GM12878 (cell line): ENCODE data around the gene ANGPTL2. TPM values are rescaled to one million over a fixed set of nuclear protein-coding genes. Genes with fewer than 3 reads are reported as not detected.

Experiments
- RUNX3 ChIP-seq: IDR thresholded peaks from 2 replicates; pipeline ENCODE4 v1.6.1; 2012; ENCODE audit warnings: low read length, inconsistent platforms
- SPI1 ChIP-seq: IDR thresholded peaks from 2 replicates; pipeline ENCODE4 v1.6.1; 2011; ENCODE audit warnings: low read depth, mild to moderate bottlenecking, low read length, moderate library complexity, borderline replicate concordance; ENCODE audit not compliant: insufficient read depth
- SREBF2 ChIP-seq: IDR thresholded peaks from 2 replicates; pipeline ENCODE4 v1.6.1; 2012; ENCODE audit warnings: mild to moderate bottlenecking, low read length
- polyA plus RNA-seq, 11 experiments: library from polyadenylated mRNA; depleted of rRNA in 4 of 11; unstranded in 6 of 11; stranded (reverse) in 5 of 11; fragments of >200 nt; fragmentation: Nextera tagmentation in 4 of 11; fragmentation: Illumina TruSeq in 1 of 11; extraction: Ambion mirVana in 4 of 11; extraction: Trizol in 1 of 11; gene quantifications; 1 replicate in 1 of 11; 2 replicates in 10 of 11; pipeline versions ENCODE4 v1.2.1 to v1.2.3, GENCODE V29; 2011 to 2016; ENCODE audit warnings: inconsistent platforms in 2 of 11, missing spikeins in 2 of 11, low read depth in 1 of 11
- total RNA-seq, 4 experiments: library from RNA; depleted of rRNA in 3 of 4; stranded (reverse); fragments of >200 nt in 3 of 4; fragmentation: Illumina TruSeq in 1 of 4; extraction: Trizol in 1 of 4; gene quantifications; 2 replicates each; pipeline versions ENCODE4 v1.2.1 to v1.2.3, GENCODE V29; 2013 to 2021
- TF ChIP-seq, protein P1 (sequence below): fragments of 450-650 bp; formaldehyde crosslinking; IDR thresholded peaks from 2 replicates; pipeline ENCODE4 v1.5.0; 2022; ENCODE audit warnings: mild to moderate bottlenecking, missing genetic modification characterization
- TF ChIP-seq, protein P2 (sequence below), 3 experiments: IDR thresholded peaks in 2 of 3; conservative IDR thresholded peaks in 1 of 3; 2 replicates each; pipeline ENCODE4 v1.5.1; 2011; ENCODE audit warnings: low read depth in 3 of 3, low read length in 3 of 3, mild to moderate bottlenecking in 3 of 3, control low read depth in 2 of 3, moderate library complexity in 2 of 3, inconsistent platforms in 1 of 3, mixed read lengths in 1 of 3; ENCODE audit not compliant: control insufficient read depth in 2 of 3, insufficient read depth in 1 of 3; ENCODE audit errors: extremely low read depth in 1 of 3
- TF ChIP-seq, protein P3 (sequence below): IDR thresholded peaks from 2 replicates; pipeline ENCODE4 v1.6.1; 2011; ENCODE audit warnings: borderline replicate concordance, low read depth, mild to moderate bottlenecking, moderate library complexity, low read length; ENCODE audit not compliant: insufficient read depth, poor library complexity, severe bottlenecking

ANGPTL2 gene
- total and polyA plus RNA-seq, 10 of the 15 experiments (the other 5 are each of a cell fraction or from before 2014, with no cell fraction given), result 0.13 to 2.6 (median 0.82) TPM; not detected in 1

DNA sequence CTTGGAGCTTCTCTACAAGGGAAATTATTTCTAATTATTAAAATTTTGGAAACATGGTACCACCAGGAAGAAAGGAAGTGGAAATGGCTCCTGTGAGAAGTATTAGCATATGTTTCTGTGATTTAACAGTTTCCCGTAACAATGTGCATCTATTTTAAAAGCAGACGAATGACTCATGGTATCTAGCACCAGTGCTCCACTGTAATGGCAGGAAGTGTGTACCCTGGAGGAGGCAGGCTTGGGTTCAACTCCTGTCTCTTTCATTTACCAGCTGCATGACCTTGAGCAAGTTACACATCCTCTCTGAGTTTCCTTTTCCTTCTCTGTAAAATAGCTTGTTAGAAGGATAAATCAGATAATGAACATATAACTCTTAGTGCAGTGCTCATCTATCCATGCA is 41.0 kb upstream of the ANGPTL2 start (continued):
- TF ChIP-seq, protein P1, sequence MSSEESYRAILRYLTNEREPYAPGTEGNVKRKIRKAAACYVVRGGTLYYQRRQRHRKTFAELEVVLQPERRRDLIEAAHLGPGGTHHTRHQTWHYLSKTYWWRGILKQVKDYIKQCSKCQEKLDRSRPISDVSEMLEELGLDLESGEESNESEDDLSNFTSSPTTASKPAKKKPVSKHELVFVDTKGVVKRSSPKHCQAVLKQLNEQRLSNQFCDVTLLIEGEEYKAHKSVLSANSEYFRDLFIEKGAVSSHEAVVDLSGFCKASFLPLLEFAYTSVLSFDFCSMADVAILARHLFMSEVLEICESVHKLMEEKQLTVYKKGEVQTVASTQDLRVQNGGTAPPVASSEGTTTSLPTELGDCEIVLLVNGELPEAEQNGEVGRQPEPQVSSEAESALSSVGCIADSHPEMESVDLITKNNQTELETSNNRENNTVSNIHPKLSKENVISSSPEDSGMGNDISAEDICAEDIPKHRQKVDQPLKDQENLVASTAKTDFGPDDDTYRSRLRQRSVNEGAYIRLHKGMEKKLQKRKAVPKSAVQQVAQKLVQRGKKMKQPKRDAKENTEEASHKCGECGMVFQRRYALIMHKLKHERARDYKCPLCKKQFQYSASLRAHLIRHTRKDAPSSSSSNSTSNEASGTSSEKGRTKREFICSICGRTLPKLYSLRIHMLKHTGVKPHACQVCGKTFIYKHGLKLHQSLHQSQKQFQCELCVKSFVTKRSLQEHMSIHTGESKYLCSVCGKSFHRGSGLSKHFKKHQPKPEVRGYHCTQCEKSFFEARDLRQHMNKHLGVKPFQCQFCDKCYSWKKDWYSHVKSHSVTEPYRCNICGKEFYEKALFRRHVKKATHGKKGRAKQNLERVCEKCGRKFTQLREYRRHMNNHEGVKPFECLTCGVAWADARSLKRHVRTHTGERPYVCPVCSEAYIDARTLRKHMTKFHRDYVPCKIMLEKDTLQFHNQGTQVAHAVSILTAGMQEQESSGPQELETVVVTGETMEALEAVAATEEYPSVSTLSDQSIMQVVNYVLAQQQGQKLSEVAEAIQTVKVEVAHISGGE, result no peak
- TF ChIP-seq RUNX3 (peak; percentile 3; the same call in 1 of the 2 replicates), SREBF2 (no peak), SPI1 (peak; percentile 34; the same call in 1 of the 2 replicates)
- TF ChIP-seq, protein P2, sequence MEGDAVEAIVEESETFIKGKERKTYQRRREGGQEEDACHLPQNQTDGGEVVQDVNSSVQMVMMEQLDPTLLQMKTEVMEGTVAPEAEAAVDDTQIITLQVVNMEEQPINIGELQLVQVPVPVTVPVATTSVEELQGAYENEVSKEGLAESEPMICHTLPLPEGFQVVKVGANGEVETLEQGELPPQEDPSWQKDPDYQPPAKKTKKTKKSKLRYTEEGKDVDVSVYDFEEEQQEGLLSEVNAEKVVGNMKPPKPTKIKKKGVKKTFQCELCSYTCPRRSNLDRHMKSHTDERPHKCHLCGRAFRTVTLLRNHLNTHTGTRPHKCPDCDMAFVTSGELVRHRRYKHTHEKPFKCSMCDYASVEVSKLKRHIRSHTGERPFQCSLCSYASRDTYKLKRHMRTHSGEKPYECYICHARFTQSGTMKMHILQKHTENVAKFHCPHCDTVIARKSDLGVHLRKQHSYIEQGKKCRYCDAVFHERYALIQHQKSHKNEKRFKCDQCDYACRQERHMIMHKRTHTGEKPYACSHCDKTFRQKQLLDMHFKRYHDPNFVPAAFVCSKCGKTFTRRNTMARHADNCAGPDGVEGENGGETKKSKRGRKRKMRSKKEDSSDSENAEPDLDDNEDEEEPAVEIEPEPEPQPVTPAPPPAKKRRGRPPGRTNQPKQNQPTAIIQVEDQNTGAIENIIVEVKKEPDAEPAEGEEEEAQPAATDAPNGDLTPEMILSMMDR (IDR thresholded peaks at IDR 0.05 in 2 of 3, conservative IDR thresholded peaks at IDR 0.05 in 1 of 3; ENCODE audit: control insufficient read depth in 2 of 3, extremely low read depth in 1 of 3, insufficient read depth in 1 of 3, low read depth in 3 of 3, low read length in 3 of 3), result no peak
- TF ChIP-seq, protein P3, sequence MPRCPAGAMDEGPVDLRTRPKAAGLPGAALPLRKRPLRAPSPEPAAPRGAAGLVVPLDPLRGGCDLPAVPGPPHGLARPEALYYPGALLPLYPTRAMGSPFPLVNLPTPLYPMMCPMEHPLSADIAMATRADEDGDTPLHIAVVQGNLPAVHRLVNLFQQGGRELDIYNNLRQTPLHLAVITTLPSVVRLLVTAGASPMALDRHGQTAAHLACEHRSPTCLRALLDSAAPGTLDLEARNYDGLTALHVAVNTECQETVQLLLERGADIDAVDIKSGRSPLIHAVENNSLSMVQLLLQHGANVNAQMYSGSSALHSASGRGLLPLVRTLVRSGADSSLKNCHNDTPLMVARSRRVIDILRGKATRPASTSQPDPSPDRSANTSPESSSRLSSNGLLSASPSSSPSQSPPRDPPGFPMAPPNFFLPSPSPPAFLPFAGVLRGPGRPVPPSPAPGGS, result no peak
